IMR-90 (cell line): ENCODE data around the gene TBC1D23. TPM values are rescaled to one million over a fixed set of nuclear protein-coding genes. Genes with fewer than 3 reads are reported as not detected.

Source experiments
- ATAC-seq: fragments of 200-7000 bp; cut with Tn5 transposase; 2 replicates; pipeline ENCODE4 v1.9.1; 2020; ENCODE audit warnings: low read depth, mild to moderate bottlenecking, moderate library complexity
- BruUV-seq: library from RNA; stranded (reverse); fragments of 400-500 nt; replicated peaks from 2 replicates; lab custom pipeline; 2021; lab: Mats Ljungman, UMichigan
- CTCF ChIA-PET: fragments of 300-600 bp; formaldehyde crosslinking; extraction: SDS; loops from one replicate; lab custom pipeline; 2021; ENCODE audit warnings: antibody characterized with exemption; lab: Yijun Ruan, JAX
- POLR2A ChIA-PET: fragments of 300-600 bp; sonication (Branson Sonifier 250); formaldehyde crosslinking; loops from one replicate; lab custom pipeline; 2022; ENCODE audit warnings: antibody characterized with exemption; ENCODE audit not compliant: unreplicated experiment; lab: Charles Lee
- DNase-seq: peaks from one replicate; pipeline ENCODE4 v3.0.0; 2013
- H2AFZ ChIP-seq: replicated peaks from 2 replicates; pipeline ENCODE3; 2013; ENCODE audit warnings: low read length, mild to moderate bottlenecking; ENCODE audit not compliant: poor library complexity
- H2AK5ac ChIP-seq: 2 replicates; pipeline ENCODE4 v1.6.1; 2013; ENCODE audit warnings: low read depth, low read length, inconsistent platforms
- H2AK9ac ChIP-seq: replicated peaks from 2 replicates; pipeline ENCODE3; 2013; ENCODE audit warnings: mild to moderate bottlenecking, low read depth, low read length, moderate library complexity; ENCODE audit not compliant: poor library complexity
- H2BK120ac ChIP-seq: 2 replicates; pipeline ENCODE4 v1.6.1; 2013; ENCODE audit warnings: low read depth, low read length, inconsistent platforms
- H2BK15ac ChIP-seq: 3 replicates; pipeline ENCODE4 v1.6.1; 2013; ENCODE audit warnings: low read depth, low read length, inconsistent platforms
- H2BK20ac ChIP-seq: 2 replicates; pipeline ENCODE4 v1.6.1; 2013; ENCODE audit warnings: low read depth, mild to moderate bottlenecking, inconsistent platforms, low read length, moderate library complexity
- H2BK5ac ChIP-seq: 2 replicates; pipeline ENCODE4 v1.6.1; 2013; ENCODE audit warnings: mild to moderate bottlenecking, low read depth, low read length, inconsistent platforms; ENCODE audit not compliant: poor library complexity, severe bottlenecking
- H3K14ac ChIP-seq: replicated peaks from 2 replicates; pipeline ENCODE4 v1.6.1; 2013; ENCODE audit warnings: low read depth, low read length, inconsistent platforms
- H3K18ac ChIP-seq: 2 replicates; pipeline ENCODE4 v1.6.1; 2013; ENCODE audit warnings: low read depth, low read length, control low read depth
- H3K23ac ChIP-seq: 2 replicates; pipeline ENCODE4 v1.6.1; 2013; ENCODE audit warnings: low read depth, low read length, inconsistent platforms
- H3K27ac ChIP-seq: 2 replicates; pipeline ENCODE4 v1.5.1; 2013; ENCODE audit warnings: mild to moderate bottlenecking, control low read depth, low read length; ENCODE audit not compliant: insufficient read depth
- H3K27me3 ChIP-seq: 2 replicates; pipeline ENCODE4 v1.6.1; 2013; ENCODE audit warnings: low read length; ENCODE audit not compliant: control insufficient read depth, insufficient read depth
- H3K36me3 ChIP-seq: 2 replicates; pipeline ENCODE4 v1.6.1; 2013; ENCODE audit warnings: low read length, mixed read lengths; ENCODE audit not compliant: control insufficient read depth, insufficient read depth
- H3K4ac ChIP-seq: 2 replicates; pipeline ENCODE4 v1.6.1; 2013; ENCODE audit warnings: low read depth, low read length, inconsistent platforms
- H3K4me1 ChIP-seq: 2 replicates; pipeline ENCODE4 v1.6.1; 2013; ENCODE audit warnings: low read length, mixed read lengths; ENCODE audit not compliant: control insufficient read depth, insufficient read depth
- H3K4me2 ChIP-seq: 2 replicates; pipeline ENCODE4 v1.6.1; 2013; ENCODE audit warnings: low read depth, mild to moderate bottlenecking, control low read depth, low read length, moderate library complexity
- H3K4me3 ChIP-seq: 2 replicates; pipeline ENCODE4 v1.5.1; 2013; ENCODE audit warnings: low read depth, mild to moderate bottlenecking, control low read depth, low read length, moderate library complexity; ENCODE audit not compliant: insufficient read depth
- H3K56ac ChIP-seq: 2 replicates; pipeline ENCODE4 v1.6.1; 2013; ENCODE audit warnings: low read length, inconsistent platforms; ENCODE audit not compliant: insufficient read depth; ENCODE audit errors: extremely low read depth
- H3K79me1 ChIP-seq, 2 experiments: 2 replicates each; pipeline ENCODE4 v1.6.1; 2013; ENCODE audit warnings: low read length in 2 of 2, inconsistent platforms in 1 of 2, low read depth in 1 of 2
- H3K9ac ChIP-seq: 2 replicates; pipeline ENCODE4 v1.6.1; 2013; ENCODE audit warnings: low read depth, low read length, control low read depth
- H3K9me1 ChIP-seq: 2 replicates; pipeline ENCODE4 v1.6.1; 2013; ENCODE audit warnings: low read length, inconsistent platforms; ENCODE audit not compliant: insufficient read depth
- H3K9me3 ChIP-seq: 2 replicates; pipeline ENCODE4 v1.6.1; 2013; ENCODE audit warnings: low read length; ENCODE audit not compliant: control insufficient read depth, insufficient read depth
- H4K20me1 ChIP-seq: 2 replicates; pipeline ENCODE4 v1.6.1; 2013; ENCODE audit warnings: low read length, inconsistent platforms; ENCODE audit not compliant: insufficient read depth
- H4K5ac ChIP-seq: 2 replicates; pipeline ENCODE4 v1.6.1; 2013; ENCODE audit warnings: mild to moderate bottlenecking, low read depth, low read length, control low read depth
- H4K8ac ChIP-seq, 2 experiments: 2 replicates each; pipeline ENCODE4 v1.6.1; 2013; ENCODE audit warnings: low read depth in 2 of 2, low read length in 2 of 2, control low read depth in 1 of 2, inconsistent platforms in 1 of 2
- H4K91ac ChIP-seq: 2 replicates; pipeline ENCODE4 v1.6.1; 2013; ENCODE audit warnings: low read depth, low read length, inconsistent platforms; ENCODE audit not compliant: insufficient read depth
- CEBPB ChIP-seq: IDR thresholded peaks from 2 replicates; pipeline ENCODE4 v1.6.1; 2012; ENCODE audit warnings: low read depth, low read length, improper control_type of control experiment
- CHD1 ChIP-seq: IDR thresholded peaks from 2 replicates; pipeline ENCODE4 v1.6.1; 2012; ENCODE audit warnings: low read depth, low read length, improper control_type of control experiment
- MAFK ChIP-seq: IDR thresholded peaks from 2 replicates; pipeline ENCODE4 v1.6.1; 2012; ENCODE audit warnings: low read depth, low read length, improper control_type of control experiment
- RAD21 ChIP-seq: IDR thresholded peaks from 2 replicates; pipeline ENCODE4 v1.6.1; 2012; ENCODE audit warnings: low read length, improper control_type of control experiment
- RCOR1 ChIP-seq: IDR thresholded peaks from 2 replicates; pipeline ENCODE4 v1.6.1; 2012; ENCODE audit warnings: mild to moderate bottlenecking, low read length, improper control_type of control experiment; ENCODE audit not compliant: insufficient replicate concordance
- SMC3 ChIP-seq: fragments of 150-350 bp; IDR thresholded peaks from 2 replicates; pipeline ENCODE4 v1.6.1; 2016; ENCODE audit warnings: low read depth, mild to moderate bottlenecking, antibody characterized with exemption, low read length, moderate library complexity
- WGBS, 2 experiments: methylation state at CpG; one replicate each; pipeline versions ENCODE4 v1.1.5 to v1.1.7; 2013; ENCODE audit warnings: missing lambda C conversion rate in 2 of 2; ENCODE audit not compliant: insufficient read length in 1 of 2; ENCODE audit errors: extremely low coverage in 2 of 2; 5-methylcytosine and 5-hydroxymethylcytosine counted together
- dilution Hi-C: fragments of 300-500 bp; cut with HindIII; formaldehyde crosslinking; loops from one replicate; pipeline ENCODE4 v1.14.3; 2018; ENCODE audit warnings: low sequenced_read_pairs; ENCODE audit not compliant: unreplicated experiment
- in situ Hi-C: fragments of 300-500 bp; cut with MboI; formaldehyde crosslinking; loops from 3 replicates; pipeline ENCODE4 v1.14.3; 2019; ENCODE audit warnings: low sequenced_read_pairs, inconsistent platforms, mixed read lengths
- intact Hi-C: fragments of 100-400 bp; cut with micrococcal nuclease; formaldehyde crosslinking; loops from 2 replicates; pipeline ENCODE4 v1.10.0; 2022
- polyA plus RNA-seq, 3 experiments: library from polyadenylated mRNA; depleted of rRNA; stranded (reverse); fragments of >200 nt; gene quantifications; 2 replicates each; pipeline ENCODE4 v1.2.3, GENCODE V29; 2012; ENCODE audit warnings: low replicate concordance in 1 of 3
- total RNA-seq: library from RNA; depleted of rRNA; stranded (reverse); fragments of >200 nt; gene quantifications from 2 replicates; pipeline ENCODE4 v1.2.3, GENCODE V29; 2012
- TF ChIP-seq, protein P1 (sequence below): fragments of 150-350 bp; IDR thresholded peaks from 2 replicates; pipeline ENCODE4 v1.6.1; 2016; ENCODE audit warnings: low read depth, mild to moderate bottlenecking, low read length, moderate library complexity, borderline replicate concordance

TBC1D23 gene
- total and polyA plus RNA-seq, 2 of the 4 experiments (the other 2 are of a cell fraction) = 21.2 to 67.0 TPM

DNA sequence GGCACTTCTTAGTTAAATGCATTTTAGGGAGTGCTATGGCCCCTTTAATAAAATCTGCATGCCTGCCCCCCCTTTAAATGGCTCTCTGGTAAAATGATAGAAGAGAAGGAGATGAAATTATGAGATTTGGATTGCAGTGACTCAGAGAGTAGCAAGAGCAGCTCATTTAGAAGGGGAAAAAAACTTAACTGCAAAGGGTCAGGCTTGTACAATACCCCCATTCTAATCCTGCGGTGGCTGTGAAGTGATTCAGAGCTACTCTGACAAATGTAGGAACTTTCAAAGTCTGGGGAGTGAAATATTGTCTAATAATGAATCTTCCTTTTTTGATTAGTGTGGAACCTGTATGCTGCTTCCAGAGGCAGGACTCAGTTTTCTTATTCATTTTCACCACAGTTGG lies 44.1 kb upstream of the TBC1D23 start:
- BruUV-seq = no TSS peak
- H2BK120ac ChIP-seq = no peak overlapping the region
- CTCF ChIA-PET = interaction anchor here (0.6 kb wide), 1 partner anchor 54 kb away, joined by 5 read pairs; no protein-coding TSS in a partner anchor
- no peak overlapping the region for H3K14ac ChIP-seq
- no peak overlapping the region; the same call in 1 of the 2 replicates for H4K5ac ChIP-seq
- no peaks in the 10 kb centered on the region for H3K27me3 ChIP-seq
- no peaks in the 10 kb centered on the region for H3K79me1 ChIP-seq
- no peak overlapping the region for H3K4me2 ChIP-seq
- peaks cover 2% of the 10 kb centered on the region; the same call in 1 of the 2 replicates for H3K9me3 ChIP-seq
- POLR2A ChIA-PET = no interaction called here
- no peaks in the 10 kb centered on the region for H3K9me1 ChIP-seq
- H2AFZ ChIP-seq = no peak overlapping the region
- H3K4me3 ChIP-seq = no peak overlapping the region
- H4K8ac ChIP-seq = peak overlapping the region in 1 of 2 experiments; percentile 9; a peak in 1 of 4 replicates
- H2AK5ac ChIP-seq = no peak overlapping the region
- intact Hi-C loops (no loop called here), in situ Hi-C loops (no loop called here), dilution Hi-C loops (no loop called here)
- no peak overlapping the region for H2AK9ac ChIP-seq
- DNase-seq = peak; percentile 68
- no peak overlapping the region for H2BK20ac ChIP-seq
- WGBS, 2 experiments = no CpG with 5 or more reads among the region's 1 CpG
- no peak overlapping the region for H3K23ac ChIP-seq
- peak; percentile 70 for ATAC-seq
- H3K27ac ChIP-seq = no peak overlapping the region
- H3K36me3 ChIP-seq = no peaks in the 10 kb centered on the region
- peaks cover 2% of the 10 kb centered on the region; the same call in 1 of the 2 replicates for H3K4me1 ChIP-seq
- H4K20me1 ChIP-seq = no peaks in the 10 kb centered on the region
- no peak overlapping the region for H3K4ac ChIP-seq
- no peak overlapping the region for H2BK5ac ChIP-seq
- no peak overlapping the region for H3K56ac ChIP-seq
- peak overlapping the region; percentile 49; the same call in 1 of the 2 replicates for H3K18ac ChIP-seq
- peak overlapping the region; percentile 14; the same call in 1 of the 3 replicates for H2BK15ac ChIP-seq
- no peak overlapping the region for H3K9ac ChIP-seq
- TF ChIP-seq, protein P1, sequence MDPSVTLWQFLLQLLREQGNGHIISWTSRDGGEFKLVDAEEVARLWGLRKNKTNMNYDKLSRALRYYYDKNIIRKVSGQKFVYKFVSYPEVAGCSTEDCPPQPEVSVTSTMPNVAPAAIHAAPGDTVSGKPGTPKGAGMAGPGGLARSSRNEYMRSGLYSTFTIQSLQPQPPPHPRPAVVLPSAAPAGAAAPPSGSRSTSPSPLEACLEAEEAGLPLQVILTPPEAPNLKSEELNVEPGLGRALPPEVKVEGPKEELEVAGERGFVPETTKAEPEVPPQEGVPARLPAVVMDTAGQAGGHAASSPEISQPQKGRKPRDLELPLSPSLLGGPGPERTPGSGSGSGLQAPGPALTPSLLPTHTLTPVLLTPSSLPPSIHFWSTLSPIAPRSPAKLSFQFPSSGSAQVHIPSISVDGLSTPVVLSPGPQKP = no peak
- no peak for TF ChIP-seq MAFK
- TF ChIP-seq CHD1 = no peak
- TF ChIP-seq RCOR1 = no peak
- no peak for TF ChIP-seq SMC3
- TF ChIP-seq CEBPB = no peak
- no peak for TF ChIP-seq RAD21
- no peak overlapping the region for H4K91ac ChIP-seq
